HG02623 (cell line): ENCODE data around the gene WNT1.

Source experiments
- ATAC-seq: cut with Tn5 transposase; IDR thresholded peaks from one replicate; pipeline ENCODE4 v1.9.1; 2021; ENCODE audit warnings: moderate library complexity; ENCODE audit not compliant: unreplicated experiment

WNT1 gene

GRCh38 chr12:48978291-48978740 is at the start of gene WNT1:
Gene WNT1 (plus strand): TSS chr12:48978322. CDS start chr12:48978651, 329 bp downstream.
- ATAC-seq, result no peak

GRCh38 chr12:48929551-48929950 is 48.6 kb upstream of the WNT1 start:
- no peak for ATAC-seq

GRCh38 chr12:48930475-48930874 is 47.6 kb upstream of the WNT1 start:
- ATAC-seq, result no peak

GRCh38 chr12:48932878-48933277 is 45.2 kb upstream of the WNT1 start:
- no peak for ATAC-seq

GRCh38 chr12:48933664-48934311 is 44.3 kb upstream of the WNT1 start:
- ATAC-seq, result no peak

GRCh38 chr12:48934312-48934706 is 43.8 kb upstream of the WNT1 start:
- ATAC-seq, result no peak

GRCh38 chr12:48936379-48936979 is 41.6 kb upstream of the WNT1 start:
- no peak for ATAC-seq

- ATAC-seq, result no peak
Observed at GRCh38 chr12:48937170-48937569, 41.0 kb upstream of the WNT1 start.

GRCh38 chr12:48938805-48939204 is 39.3 kb upstream of the WNT1 start:
- no peak for ATAC-seq

GRCh38 chr12:48940181-48940580 is 37.9 kb upstream of the WNT1 start:
- ATAC-seq, result no peak

GRCh38 chr12:48943221-48943620 is 34.9 kb upstream of the WNT1 start:
- ATAC-seq, result no peak

GRCh38 chr12:48946205-48946604 is 31.9 kb upstream of the WNT1 start:
- ATAC-seq, result no peak

GRCh38 chr12:48946943-48947342 is 31.2 kb upstream of the WNT1 start:
- ATAC-seq, result no peak

GRCh38 chr12:48947727-48948126 is 30.4 kb upstream of the WNT1 start:
- no peak for ATAC-seq

- ATAC-seq, result no peak
Observed at GRCh38 chr12:48952691-48953090, 25.4 kb upstream of the WNT1 start.

- ATAC-seq, result no peak
Observed at GRCh38 chr12:48954061-48954460, 24.1 kb upstream of the WNT1 start.

GRCh38 chr12:48954841-48955501 is 23.2 kb upstream of the WNT1 start:
- ATAC-seq, result no peak

- peak; percentile 3 for ATAC-seq
Observed at GRCh38 chr12:48956279-48957140, 21.6 kb upstream of the WNT1 start.

GRCh38 chr12:48957141-48958048 is 20.7 kb upstream of the WNT1 start, which contains the start of gene ARF3:
Gene ARF3 (minus strand): TSS chr12:48957487. CDS start chr12:48941095, 16,392 bp downstream.
- peak; percentile 92 for ATAC-seq

GRCh38 chr12:48958049-48958388 is 20.1 kb upstream of the WNT1 start:
- no peak for ATAC-seq
